ENCODE results near the gene KRTAP24-1.

GRCh38 chr21:30233228-30234020, 49.3 kb downstream of the KRTAP24-1 start:
- TF ChIP-seq, protein P1, sequence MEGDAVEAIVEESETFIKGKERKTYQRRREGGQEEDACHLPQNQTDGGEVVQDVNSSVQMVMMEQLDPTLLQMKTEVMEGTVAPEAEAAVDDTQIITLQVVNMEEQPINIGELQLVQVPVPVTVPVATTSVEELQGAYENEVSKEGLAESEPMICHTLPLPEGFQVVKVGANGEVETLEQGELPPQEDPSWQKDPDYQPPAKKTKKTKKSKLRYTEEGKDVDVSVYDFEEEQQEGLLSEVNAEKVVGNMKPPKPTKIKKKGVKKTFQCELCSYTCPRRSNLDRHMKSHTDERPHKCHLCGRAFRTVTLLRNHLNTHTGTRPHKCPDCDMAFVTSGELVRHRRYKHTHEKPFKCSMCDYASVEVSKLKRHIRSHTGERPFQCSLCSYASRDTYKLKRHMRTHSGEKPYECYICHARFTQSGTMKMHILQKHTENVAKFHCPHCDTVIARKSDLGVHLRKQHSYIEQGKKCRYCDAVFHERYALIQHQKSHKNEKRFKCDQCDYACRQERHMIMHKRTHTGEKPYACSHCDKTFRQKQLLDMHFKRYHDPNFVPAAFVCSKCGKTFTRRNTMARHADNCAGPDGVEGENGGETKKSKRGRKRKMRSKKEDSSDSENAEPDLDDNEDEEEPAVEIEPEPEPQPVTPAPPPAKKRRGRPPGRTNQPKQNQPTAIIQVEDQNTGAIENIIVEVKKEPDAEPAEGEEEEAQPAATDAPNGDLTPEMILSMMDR (IDR thresholded peaks at IDR 0.05; ENCODE audit: low read depth, low read length, missing input control), result no peak
- no peak for TF ChIP-seq MAX (IDR thresholded peaks at IDR 0.05)
- no peak for TF ChIP-seq RAD21 (IDR thresholded peaks at IDR 0.05)

Data from liver (tissue), 3 donors.